Spinal cord (tissue), 10 donors: ENCODE results near the gene CDH7. TPM values are rescaled to one million over a fixed set of nuclear protein-coding genes. Genes with fewer than 3 reads are reported as not detected.

Source experiments
- DNase-seq, 6 donors: peaks; one replicate each; pipeline versions ENCODE4 v3.0.0 to v3.0.0-alpha.2; 2013 to 2015; ENCODE audit warnings: low spot score in 6 of 6, low read depth in 4 of 6
- H3K27ac ChIP-seq: one replicate; pipeline ENCODE4 v1.5.1; 2013; ENCODE audit warnings: low read depth, low read length, control low read depth
- H3K27me3 ChIP-seq: one replicate; pipeline ENCODE4 v1.6.1; 2013; ENCODE audit warnings: low read length; ENCODE audit not compliant: control insufficient read depth, insufficient read depth
- H3K36me3 ChIP-seq: one replicate; pipeline ENCODE4 v1.6.1; 2013; ENCODE audit warnings: low read length; ENCODE audit not compliant: control insufficient read depth, insufficient read depth
- H3K4me1 ChIP-seq: one replicate; pipeline ENCODE4 v1.6.1; 2013; ENCODE audit warnings: low read length; ENCODE audit not compliant: control insufficient read depth, insufficient read depth
- H3K4me3 ChIP-seq: one replicate; pipeline ENCODE4 v1.5.1; 2013; ENCODE audit warnings: low read depth, low read length, control low read depth
- H3K9me3 ChIP-seq: one replicate; pipeline ENCODE4 v1.6.1; 2013; ENCODE audit warnings: low read length; ENCODE audit not compliant: control insufficient read depth, insufficient read depth
- WGBS: methylation state at CpG from one replicate; pipeline ENCODE4 v1.1.5; 2013; ENCODE audit warnings: missing lambda C conversion rate; ENCODE audit not compliant: insufficient coverage; 5-methylcytosine and 5-hydroxymethylcytosine counted together
- long read RNA-seq, 4 donors: transcript quantifications; one replicate each; lab custom pipeline, GENCODE V29; 2026
- polyA plus RNA-seq, 2 donors: library from polyadenylated mRNA; unstranded; fragments of 120-200 nt; gene quantifications; one replicate each; pipeline ENCODE4 v1.2.1, GENCODE V29; 2013; ENCODE audit not compliant: insufficient read length in 2 of 2
- total RNA-seq, 2 donors: library from RNA; depleted of rRNA in 1 of 2; stranded (reverse); fragments of 120-200 nt in 1 of 2; fragments of >200 nt in 1 of 2; gene quantifications; one replicate each; pipeline versions ENCODE4 v1.2.3 to v1.2.4, GENCODE V29; 2013 to 2014
- donor health status: healthy.

Gene CDH7, protein sequence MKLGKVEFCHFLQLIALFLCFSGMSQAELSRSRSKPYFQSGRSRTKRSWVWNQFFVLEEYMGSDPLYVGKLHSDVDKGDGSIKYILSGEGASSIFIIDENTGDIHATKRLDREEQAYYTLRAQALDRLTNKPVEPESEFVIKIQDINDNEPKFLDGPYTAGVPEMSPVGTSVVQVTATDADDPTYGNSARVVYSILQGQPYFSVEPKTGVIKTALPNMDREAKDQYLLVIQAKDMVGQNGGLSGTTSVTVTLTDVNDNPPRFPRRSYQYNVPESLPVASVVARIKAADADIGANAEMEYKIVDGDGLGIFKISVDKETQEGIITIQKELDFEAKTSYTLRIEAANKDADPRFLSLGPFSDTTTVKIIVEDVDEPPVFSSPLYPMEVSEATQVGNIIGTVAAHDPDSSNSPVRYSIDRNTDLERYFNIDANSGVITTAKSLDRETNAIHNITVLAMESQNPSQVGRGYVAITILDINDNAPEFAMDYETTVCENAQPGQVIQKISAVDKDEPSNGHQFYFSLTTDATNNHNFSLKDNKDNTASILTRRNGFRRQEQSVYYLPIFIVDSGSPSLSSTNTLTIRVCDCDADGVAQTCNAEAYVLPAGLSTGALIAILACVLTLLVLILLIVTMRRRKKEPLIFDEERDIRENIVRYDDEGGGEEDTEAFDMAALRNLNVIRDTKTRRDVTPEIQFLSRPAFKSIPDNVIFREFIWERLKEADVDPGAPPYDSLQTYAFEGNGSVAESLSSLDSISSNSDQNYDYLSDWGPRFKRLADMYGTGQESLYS
- total RNA-seq (10 to 100 TPM; 16.6 to 23.1 TPM), polyA plus RNA-seq (10 to 100 TPM; 15.0 to 21.4 TPM)
- long read RNA-seq, donor 1, full-length matches to known transcripts = 5 of 5 reads
- long read RNA-seq, donor 1, partial matches to known transcripts = 0 of 5 reads
- long read RNA-seq, donor 1, other reads (novel, unspliced or antisense) = 0 of 5 reads
- long read RNA-seq, donor 2 = 0 reads
- long read RNA-seq, donor 3, full-length matches to known transcripts = 2 of 2 reads
- long read RNA-seq, donor 3, partial matches to known transcripts = 0 of 2 reads
- long read RNA-seq, donor 3, other reads (novel, unspliced or antisense) = 0 of 2 reads
- long read RNA-seq, donor 4, partial matches to known transcripts = 0 of 1 reads
- long read RNA-seq, donor 4, other reads (novel, unspliced or antisense) = 0 of 1 reads

DNA sequence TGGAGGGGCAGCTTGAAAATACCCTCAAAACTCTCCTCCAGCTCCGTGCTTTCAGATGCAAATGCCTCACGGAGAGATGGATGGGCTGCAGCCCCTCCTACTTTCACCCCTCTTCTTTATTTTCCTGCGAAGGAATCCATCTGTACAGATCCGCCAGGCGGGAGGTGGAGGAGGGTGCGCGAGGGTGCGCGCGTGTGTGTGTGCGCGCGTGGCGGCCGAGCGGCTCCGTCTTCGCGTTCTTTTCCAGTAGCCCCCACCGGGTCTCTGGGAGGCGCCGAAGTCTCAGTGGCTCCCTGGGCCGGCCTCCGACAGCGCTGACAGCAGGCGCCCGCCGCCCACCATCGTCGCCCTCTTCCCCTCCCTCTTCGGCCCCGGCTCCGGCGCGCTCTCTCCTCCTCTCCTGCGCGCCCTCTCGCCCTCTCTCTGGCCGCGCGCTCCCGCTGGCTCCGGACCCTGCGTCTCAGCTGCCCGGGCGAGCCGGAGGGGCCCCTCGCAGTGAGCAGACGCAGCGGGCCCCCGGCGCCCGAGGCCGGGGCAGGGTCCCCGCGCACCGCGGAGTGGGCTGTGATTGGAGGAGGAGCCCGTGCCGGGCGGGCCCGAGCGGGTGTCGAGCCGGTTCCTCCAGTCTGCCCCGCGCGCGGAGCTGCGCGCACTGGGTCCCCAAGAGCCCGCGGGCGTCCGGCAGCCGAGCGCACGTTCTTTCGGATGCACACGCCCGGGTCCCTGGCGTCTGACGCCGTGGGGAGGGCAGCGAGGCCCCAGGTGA lies at the start of gene CDH7:
Gene CDH7 (plus strand): TSS at position 624 of the 766 bp plus-strand sequence. CDS start 11,831 bp downstream, outside the sequence.
- Histone ChIP-seq H3K4me3 (peak within 1 kb of the TSS; percentile 66), H3K36me3 (no peaks in the 10 kb centered on the region), H3K9me3 (no peaks in the 10 kb centered on the region), H3K4me1 (peaks cover 8% of the 10 kb centered on the region), H3K27ac (peak within 1 kb of the TSS; percentile 59), H3K27me3 (peaks cover 11% of the 10 kb centered on the region)
- peak in 3 of 6 donors; percentile 33 to 85 (median 73) for DNase-seq
- WGBS = under 1% methylated on average over 83 of the region's 85 CpGs

DNA sequence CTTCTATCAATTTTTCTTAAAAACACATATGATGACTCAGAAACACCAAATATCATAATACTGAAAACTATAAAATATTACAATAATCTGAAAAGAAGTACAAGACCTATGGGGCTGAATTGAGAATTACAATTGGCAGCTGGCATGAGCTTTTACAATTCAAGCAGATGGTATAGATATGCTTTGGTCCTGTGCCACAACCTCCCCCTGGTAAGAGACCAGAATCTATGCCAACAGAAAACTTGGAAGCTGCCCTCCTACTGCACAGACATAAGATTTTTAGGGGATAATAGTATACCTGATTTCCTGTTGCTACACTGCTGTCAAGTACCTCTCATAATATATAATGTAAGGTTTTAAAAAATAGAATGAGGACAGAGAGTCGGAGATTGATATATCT lies 46.8 kb upstream of the CDH7 start:
- Histone ChIP-seq H3K27me3 (no peaks in the 10 kb centered on the region), H3K27ac (no peak overlapping the region), H3K9me3 (no peaks in the 10 kb centered on the region), H3K36me3 (no peaks in the 10 kb centered on the region), H3K4me3 (no peak overlapping the region), H3K4me1 (no peaks in the 10 kb centered on the region)
- WGBS = no CpG with 5 or more reads among the region's 1 CpG
- DNase-seq = peak in 2 of 6 donors; percentile 59 to 76

DNA sequence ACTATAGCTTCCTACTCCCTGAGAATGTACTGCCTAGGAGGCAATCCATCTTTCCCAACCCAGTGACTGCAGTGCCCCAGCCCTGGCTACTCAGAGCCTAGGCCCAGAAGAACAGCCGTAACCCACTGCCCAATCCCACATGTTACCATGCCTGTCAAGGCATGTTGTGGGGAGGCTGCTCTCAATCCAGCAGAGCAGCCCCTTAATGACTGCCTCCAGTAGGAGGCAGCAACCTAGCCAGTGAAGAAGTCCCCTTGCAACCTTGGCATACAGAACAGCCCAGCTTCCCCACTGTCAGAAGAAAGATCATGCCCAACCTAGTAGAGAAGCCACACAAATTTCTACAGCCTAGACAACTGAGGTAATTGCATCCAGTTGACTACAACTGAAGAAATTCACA lies 44.2 kb upstream of the CDH7 start:
- H3K36me3 ChIP-seq = no peaks in the 10 kb centered on the region
- no peaks in the 10 kb centered on the region for H3K27me3 ChIP-seq
- no peak overlapping the region for H3K27ac ChIP-seq
- no peaks in the 10 kb centered on the region for H3K9me3 ChIP-seq
- 100% methylated on average over 1 of the region's 1 CpG for WGBS
- no peaks in the 10 kb centered on the region for H3K4me1 ChIP-seq
- H3K4me3 ChIP-seq = no peak overlapping the region
- no peak for DNase-seq

DNA sequence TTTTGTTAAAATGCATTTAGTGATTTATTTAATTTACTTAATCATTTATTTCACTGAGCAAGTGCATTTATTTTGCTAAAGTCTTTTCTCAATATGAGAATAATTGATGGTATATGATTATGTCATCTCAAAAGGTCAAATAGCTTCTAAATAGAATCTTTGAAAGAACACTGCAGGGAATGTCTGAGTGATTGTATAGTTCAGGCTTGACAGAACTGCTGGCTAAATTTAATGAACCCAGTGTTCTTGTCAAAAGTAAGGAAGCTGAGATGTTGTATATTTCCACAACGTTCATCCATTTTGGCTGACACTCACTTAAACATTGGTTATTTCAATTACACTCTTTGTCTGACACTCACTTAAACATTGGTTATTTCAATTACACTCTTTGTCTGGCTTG lies 39.3 kb upstream of the CDH7 start:
- Histone ChIP-seq H3K9me3 (no peaks in the 10 kb centered on the region), H3K27ac (no peak overlapping the region), H3K4me3 (no peak overlapping the region), H3K27me3 (no peaks in the 10 kb centered on the region), H3K36me3 (no peaks in the 10 kb centered on the region), H3K4me1 (no peaks in the 10 kb centered on the region)
- WGBS = no CpG with 5 or more reads among the region's 1 CpG
- DNase-seq = no peak

DNA sequence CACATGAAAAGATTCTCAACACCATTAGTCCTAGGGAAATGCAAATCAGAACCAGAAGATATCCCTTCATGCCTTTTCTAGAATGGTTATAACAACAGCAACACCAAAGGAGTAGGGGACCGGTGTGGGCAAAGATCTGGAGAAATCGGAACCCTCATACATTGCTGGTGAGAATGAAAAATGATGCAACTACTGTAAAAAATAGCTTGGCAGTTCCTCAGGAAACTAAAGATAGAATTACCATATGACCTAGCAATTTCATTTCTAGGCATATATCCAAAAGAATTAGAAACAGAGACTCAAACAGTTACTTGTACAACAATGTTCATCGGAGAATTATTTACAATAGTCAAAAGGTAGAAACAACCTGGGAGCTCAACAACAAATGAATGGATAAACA lies 29.2 kb upstream of the CDH7 start:
- no CpG with 5 or more reads among the region's 3 CpGs for WGBS
- Histone ChIP-seq H3K27ac (no peak overlapping the region), H3K9me3 (no peaks in the 10 kb centered on the region), H3K4me3 (no peak overlapping the region), H3K36me3 (no peaks in the 10 kb centered on the region), H3K27me3 (no peaks in the 10 kb centered on the region), H3K4me1 (no peaks in the 10 kb centered on the region)
- DNase-seq = no peak

DNA sequence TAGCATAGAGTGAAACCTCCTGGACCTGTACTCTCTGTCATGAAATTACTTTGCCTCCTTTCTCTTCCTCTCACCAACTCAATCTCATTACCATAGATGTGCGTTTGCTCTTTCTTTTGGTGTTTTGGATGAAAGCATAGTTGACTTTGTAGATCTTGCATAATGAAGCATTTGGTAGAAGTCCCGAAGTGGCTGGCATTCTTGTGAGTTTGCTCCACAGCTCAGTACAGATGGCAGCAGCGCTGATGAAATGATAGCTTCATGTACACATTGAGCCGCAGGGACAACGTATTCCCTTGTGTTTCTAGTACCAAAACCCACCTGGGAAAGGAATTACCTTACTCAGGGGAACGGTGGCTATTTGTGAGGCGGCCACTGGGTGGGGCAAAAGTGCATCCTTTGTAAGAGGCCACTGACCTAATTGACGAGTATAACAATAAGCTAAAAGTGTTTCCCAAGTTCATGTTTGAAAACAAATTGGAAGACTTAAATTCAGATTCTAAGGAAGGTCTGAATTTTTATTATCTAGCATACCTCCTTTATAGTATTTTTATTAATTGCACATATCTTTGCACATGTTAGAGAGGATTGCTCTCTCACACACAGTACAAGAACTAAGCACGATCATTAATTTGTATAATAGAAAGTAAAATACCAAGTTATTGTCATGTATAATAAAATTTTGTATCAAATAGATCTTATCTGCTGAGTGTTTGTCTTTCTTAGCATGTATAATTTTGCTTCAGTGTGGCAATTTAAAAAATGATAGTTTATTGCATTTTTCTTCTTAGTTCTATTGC lies 25.4 kb upstream of the CDH7 start:
- Histone ChIP-seq H3K9me3 (no peaks in the 10 kb centered on the region), H3K27ac (no peak overlapping the region), H3K4me3 (no peak overlapping the region), H3K27me3 (no peaks in the 10 kb centered on the region), H3K4me1 (no peaks in the 10 kb centered on the region), H3K36me3 (no peaks in the 10 kb centered on the region)
- WGBS = 0% methylated on average over 3 of the region's 9 CpGs
- peak in 2 of 6 donors; percentile 43 to 58 for DNase-seq

DNA sequence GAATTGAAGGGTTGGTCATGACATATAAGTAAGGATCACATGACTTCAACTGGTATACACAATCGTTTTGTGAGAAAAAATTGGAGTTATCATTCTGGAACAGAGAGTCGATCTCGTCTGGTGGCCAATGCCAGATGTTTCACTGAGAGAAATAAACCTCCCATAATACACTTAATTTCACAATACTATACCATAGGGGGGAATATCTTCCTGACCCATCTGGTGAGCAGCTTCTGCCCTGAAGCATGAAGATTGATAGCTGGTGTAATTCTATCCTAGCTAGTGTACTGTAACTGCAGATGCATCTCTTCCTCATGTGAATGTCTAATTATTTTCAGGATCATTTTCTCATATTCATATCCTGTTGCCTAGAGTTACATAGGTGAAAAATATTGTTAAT lies 15.7 kb upstream of the CDH7 start:
- no peaks in the 10 kb centered on the region for H3K4me1 ChIP-seq
- H3K9me3 ChIP-seq = no peaks in the 10 kb centered on the region
- H3K36me3 ChIP-seq = no peaks in the 10 kb centered on the region
- no peak overlapping the region for H3K27ac ChIP-seq
- H3K27me3 ChIP-seq = no peaks in the 10 kb centered on the region
- DNase-seq = peak in 1 of 6 donors; percentile 70
- H3K4me3 ChIP-seq = no peak overlapping the region
- no CpG with 5 or more reads among the region's 3 CpGs for WGBS

DNA sequence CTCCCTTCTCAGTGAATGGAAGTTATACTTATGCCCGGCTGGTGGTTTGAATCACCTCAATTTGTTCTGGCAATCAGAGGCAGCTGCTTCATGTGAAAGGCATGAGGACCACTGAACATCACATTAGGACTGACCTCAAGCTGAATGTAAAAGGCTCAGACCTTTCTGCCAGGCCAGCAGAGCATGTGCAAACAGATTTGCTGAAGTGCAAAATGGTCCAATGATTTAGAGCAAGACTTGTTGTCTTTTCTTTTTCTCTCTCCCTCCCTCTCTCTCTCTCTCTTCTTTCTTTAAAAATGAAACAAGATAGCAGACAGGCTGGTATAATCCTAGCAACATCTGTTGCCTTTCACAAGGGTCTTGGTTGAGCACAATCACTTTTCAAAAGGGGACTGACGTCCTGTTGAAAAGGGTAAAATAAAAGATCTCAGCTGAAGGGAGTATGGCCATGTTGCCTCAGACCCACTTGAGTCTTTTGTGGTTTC lies 13.3 kb upstream of the CDH7 start:
- H3K27me3 ChIP-seq = no peaks in the 10 kb centered on the region
- 41% methylated on average over 2 of the region's 2 CpGs for WGBS
- peak in 1 of 6 donors; percentile 29 for DNase-seq
- H3K27ac ChIP-seq = no peak overlapping the region
- H3K36me3 ChIP-seq = no peaks in the 10 kb centered on the region
- no peaks in the 10 kb centered on the region for H3K9me3 ChIP-seq
- H3K4me1 ChIP-seq = no peaks in the 10 kb centered on the region
- no peak overlapping the region for H3K4me3 ChIP-seq
